Measurements from ENCODE around the gene SPRY4.

- TF ChIP-seq POLR2AphosphoS5 (IDR thresholded peaks at IDR 0.05; ENCODE audit: low read depth) (no peak), REST (IDR thresholded peaks at IDR 0.05; ENCODE audit: insufficient replicate concordance, low read depth) (no peak)
- TF ChIP-seq, protein P1, sequence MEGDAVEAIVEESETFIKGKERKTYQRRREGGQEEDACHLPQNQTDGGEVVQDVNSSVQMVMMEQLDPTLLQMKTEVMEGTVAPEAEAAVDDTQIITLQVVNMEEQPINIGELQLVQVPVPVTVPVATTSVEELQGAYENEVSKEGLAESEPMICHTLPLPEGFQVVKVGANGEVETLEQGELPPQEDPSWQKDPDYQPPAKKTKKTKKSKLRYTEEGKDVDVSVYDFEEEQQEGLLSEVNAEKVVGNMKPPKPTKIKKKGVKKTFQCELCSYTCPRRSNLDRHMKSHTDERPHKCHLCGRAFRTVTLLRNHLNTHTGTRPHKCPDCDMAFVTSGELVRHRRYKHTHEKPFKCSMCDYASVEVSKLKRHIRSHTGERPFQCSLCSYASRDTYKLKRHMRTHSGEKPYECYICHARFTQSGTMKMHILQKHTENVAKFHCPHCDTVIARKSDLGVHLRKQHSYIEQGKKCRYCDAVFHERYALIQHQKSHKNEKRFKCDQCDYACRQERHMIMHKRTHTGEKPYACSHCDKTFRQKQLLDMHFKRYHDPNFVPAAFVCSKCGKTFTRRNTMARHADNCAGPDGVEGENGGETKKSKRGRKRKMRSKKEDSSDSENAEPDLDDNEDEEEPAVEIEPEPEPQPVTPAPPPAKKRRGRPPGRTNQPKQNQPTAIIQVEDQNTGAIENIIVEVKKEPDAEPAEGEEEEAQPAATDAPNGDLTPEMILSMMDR (IDR thresholded peaks at IDR 0.05; ENCODE audit: insufficient read depth, low read length) = no peak
These were observed 21.9 kb upstream of the SPRY4 start for GRCh38 chr5:142346706-142347105.
